RWPE2 (cell line): ENCODE results near the gene UTS2.

ENCODE experiments used
- ATAC-seq: fragments of 200-7000 bp; cut with Tn5 transposase; 3 replicates; pipeline ENCODE4 v1.9.1; 2021; ENCODE audit warnings: low read depth
- DNase-seq: peaks from one replicate; pipeline ENCODE4 v3.0.0-alpha.2; 2020; ENCODE audit warnings: low spot score
- H3K27ac ChIP-seq: fragments of 450-650 bp; 2 replicates; pipeline ENCODE4 v1.5.1; 2017; ENCODE audit warnings: mild to moderate bottlenecking; ENCODE audit not compliant: poor library complexity, severe bottlenecking
- H3K27me3 ChIP-seq: fragments of 250-450 bp; sonication (Bioruptor Pico); 2 replicates; pipeline ENCODE4 v1.5.1; 2021; ENCODE audit warnings: mild to moderate bottlenecking, moderate library complexity; ENCODE audit not compliant: insufficient read depth, poor library complexity, severe bottlenecking
- H3K36me3 ChIP-seq: fragments of 250-450 bp; sonication (Bioruptor Pico); 2 replicates; pipeline ENCODE4 v1.5.1; 2020; ENCODE audit warnings: low read depth, mild to moderate bottlenecking, moderate library complexity
- H3K4me1 ChIP-seq: fragments of 250-450 bp; sonication (Bioruptor Pico); 2 replicates; pipeline ENCODE4 v1.5.1; 2021; ENCODE audit warnings: mild to moderate bottlenecking, moderate library complexity; ENCODE audit not compliant: insufficient read depth, poor library complexity, severe bottlenecking
- H3K4me3 ChIP-seq: fragments of 250-450 bp; sonication (Bioruptor Pico); 2 replicates; pipeline ENCODE4 v1.5.1; 2021; ENCODE audit warnings: mild to moderate bottlenecking, moderate library complexity; ENCODE audit not compliant: severe bottlenecking
- H3K9me3 ChIP-seq: fragments of 250-450 bp; sonication (Bioruptor Pico); 2 replicates; pipeline ENCODE4 v1.5.1; 2021; ENCODE audit warnings: mild to moderate bottlenecking, moderate library complexity; ENCODE audit not compliant: severe bottlenecking
- TF ChIP-seq, protein P1 (sequence below): fragments of 450-650 bp; IDR thresholded peaks from one replicate; pipeline ENCODE4 v1.5.1; 2017; ENCODE audit warnings: mild to moderate bottlenecking, moderate library complexity; ENCODE audit not compliant: poor library complexity, severe bottlenecking

The UTS2 gene

DNA sequence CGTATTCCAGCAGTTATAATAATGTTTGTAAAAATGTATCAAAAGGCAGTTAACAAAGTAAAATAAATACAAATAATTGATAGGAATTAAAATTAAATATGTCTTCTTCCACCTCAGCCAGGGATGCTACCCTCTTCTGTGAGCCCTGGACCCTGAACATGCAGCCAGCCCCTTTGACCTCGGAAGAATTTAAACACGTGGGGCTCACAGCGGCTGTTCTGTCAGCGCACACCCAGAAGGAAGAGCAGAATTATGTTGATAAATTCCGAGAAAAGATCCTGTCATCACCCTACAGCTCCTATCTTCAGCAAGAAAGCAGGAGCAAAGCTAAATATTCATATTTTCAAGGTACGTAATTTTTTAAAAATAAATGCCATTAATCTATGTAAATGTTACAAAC lies 26.5 kb downstream of the UTS2 start:
- Histone ChIP-seq H3K36me3 (peaks cover 34% of the 10 kb centered on the region), H3K9me3 (no peaks in the 10 kb centered on the region), H3K4me3 (no peak overlapping the region), H3K27me3 (no peaks in the 10 kb centered on the region), H3K4me1 (no peaks in the 10 kb centered on the region), H3K27ac (no peak overlapping the region)
- ATAC-seq (no peak), DNase-seq (no peak)
- TF ChIP-seq, protein P1, sequence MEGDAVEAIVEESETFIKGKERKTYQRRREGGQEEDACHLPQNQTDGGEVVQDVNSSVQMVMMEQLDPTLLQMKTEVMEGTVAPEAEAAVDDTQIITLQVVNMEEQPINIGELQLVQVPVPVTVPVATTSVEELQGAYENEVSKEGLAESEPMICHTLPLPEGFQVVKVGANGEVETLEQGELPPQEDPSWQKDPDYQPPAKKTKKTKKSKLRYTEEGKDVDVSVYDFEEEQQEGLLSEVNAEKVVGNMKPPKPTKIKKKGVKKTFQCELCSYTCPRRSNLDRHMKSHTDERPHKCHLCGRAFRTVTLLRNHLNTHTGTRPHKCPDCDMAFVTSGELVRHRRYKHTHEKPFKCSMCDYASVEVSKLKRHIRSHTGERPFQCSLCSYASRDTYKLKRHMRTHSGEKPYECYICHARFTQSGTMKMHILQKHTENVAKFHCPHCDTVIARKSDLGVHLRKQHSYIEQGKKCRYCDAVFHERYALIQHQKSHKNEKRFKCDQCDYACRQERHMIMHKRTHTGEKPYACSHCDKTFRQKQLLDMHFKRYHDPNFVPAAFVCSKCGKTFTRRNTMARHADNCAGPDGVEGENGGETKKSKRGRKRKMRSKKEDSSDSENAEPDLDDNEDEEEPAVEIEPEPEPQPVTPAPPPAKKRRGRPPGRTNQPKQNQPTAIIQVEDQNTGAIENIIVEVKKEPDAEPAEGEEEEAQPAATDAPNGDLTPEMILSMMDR: no peak

- DNase-seq: no peak
- no peaks in the 10 kb centered on the region for H3K4me1 ChIP-seq
- no peak overlapping the region for H3K4me3 ChIP-seq
- peaks cover 31% of the 10 kb centered on the region for H3K36me3 ChIP-seq
- H3K27ac ChIP-seq: no peak overlapping the region
- no peaks in the 10 kb centered on the region for H3K9me3 ChIP-seq
- H3K27me3 ChIP-seq: no peaks in the 10 kb centered on the region
- TF ChIP-seq, protein P1: no peak
- ATAC-seq: no peak
Observed at GRCh38 chr1:7824701-7825100, 28.2 kb downstream of the UTS2 start.

- DNase-seq: no peak
- Histone ChIP-seq H3K36me3 (peaks cover 17% of the 10 kb centered on the region), H3K4me3 (no peak overlapping the region), H3K27me3 (no peaks in the 10 kb centered on the region), H3K27ac (no peak overlapping the region), H3K9me3 (no peaks in the 10 kb centered on the region), H3K4me1 (no peaks in the 10 kb centered on the region)
- TF ChIP-seq, protein P1: no peak
- ATAC-seq: no peak
Observed at GRCh38 chr1:7821282-7821681, 31.6 kb downstream of the UTS2 start.

DNA sequence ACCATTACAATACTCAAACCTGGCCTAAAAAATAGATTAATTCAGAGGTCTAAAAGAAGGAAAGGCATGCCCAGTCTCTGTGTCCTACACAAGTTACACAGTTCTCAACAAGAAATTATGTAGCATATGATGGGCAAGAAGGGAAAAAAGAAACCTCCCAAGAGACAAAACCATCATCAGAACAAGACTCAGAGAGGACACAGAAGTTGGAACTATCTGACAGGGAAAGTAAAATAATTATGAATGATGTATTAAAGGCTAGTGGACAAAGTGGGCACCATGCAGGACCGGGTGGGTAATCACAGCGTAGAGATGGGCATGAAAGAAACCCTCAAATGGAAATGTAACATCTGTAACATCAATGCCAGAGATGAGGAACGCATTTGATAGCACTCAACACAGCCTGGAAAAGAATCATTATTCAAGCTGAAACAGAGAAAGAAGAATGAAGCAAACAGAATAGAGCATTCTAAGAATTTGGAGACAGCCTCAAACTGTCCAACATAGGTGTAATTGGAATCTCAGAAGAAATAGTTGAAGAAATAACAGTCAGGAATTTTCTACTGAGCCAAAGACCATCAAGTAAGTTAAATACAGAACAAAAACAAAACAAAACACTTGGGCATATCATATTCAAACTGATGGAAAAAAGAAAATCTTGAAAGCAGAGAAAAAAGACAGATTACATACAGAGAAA lies 39.0 kb downstream of the UTS2 start:
- Histone ChIP-seq H3K27me3 (no peaks in the 10 kb centered on the region), H3K4me3 (no peak overlapping the region), H3K36me3 (peaks cover 40% of the 10 kb centered on the region), H3K27ac (no peak overlapping the region), H3K9me3 (peaks cover 5% of the 10 kb centered on the region), H3K4me1 (no peaks in the 10 kb centered on the region)
- ATAC-seq (no peak), DNase-seq (no peak)
- TF ChIP-seq, protein P1: no peak

DNA sequence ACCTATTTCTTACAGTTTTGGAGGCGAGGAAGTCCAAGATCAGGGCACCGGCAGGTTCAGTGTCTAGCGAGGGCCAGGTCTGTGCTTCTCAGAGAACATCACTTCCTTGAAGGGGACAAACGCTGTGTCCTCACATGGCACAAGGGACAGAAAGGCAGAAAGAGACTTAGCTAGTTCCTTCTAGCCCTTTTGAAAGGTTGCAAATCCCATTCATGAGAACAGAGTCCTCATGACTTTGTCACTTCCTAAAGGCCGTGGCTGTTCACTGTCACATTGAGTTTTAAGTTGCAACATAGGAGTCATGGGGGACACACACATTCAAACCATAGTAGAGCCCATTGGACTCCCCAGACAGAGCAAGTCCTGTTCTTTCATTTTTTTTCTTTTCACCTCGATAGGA lies 41.4 kb downstream of the UTS2 start:
- Histone ChIP-seq H3K36me3 (peaks cover 48% of the 10 kb centered on the region), H3K4me3 (no peak overlapping the region), H3K4me1 (no peaks in the 10 kb centered on the region), H3K27me3 (no peaks in the 10 kb centered on the region), H3K9me3 (peaks cover 5% of the 10 kb centered on the region), H3K27ac (no peak overlapping the region)
- ATAC-seq (no peak), DNase-seq (no peak)
- TF ChIP-seq, protein P1: no peak
